A549 (cell line): ENCODE data around the gene GGNBP2. TPM values are rescaled to one million over a fixed set of nuclear protein-coding genes. Genes with fewer than 3 reads are reported as not detected.
A peak's percentile ranks its signal among the peaks of the same experiment; 100 is the strongest.

ENCODE experiments used
- ATAC-seq, 2 experiments: fragments of 200-7000 bp in 1 of 2; fragments of >200 bp in 1 of 2; cut with Nextera tagmentation in 1 of 2; cut with Tn5 transposase in 1 of 2; 3 replicates each; pipeline versions ENCODE4 v1.8.0 to v1.9.1; 2018 to 2020; ENCODE audit warnings: mild to moderate bottlenecking in 1 of 2, moderate library complexity in 1 of 2
- CTCF ChIA-PET: fragments of 300-600 bp; sonication (Branson Sonifier 250); formaldehyde crosslinking; extraction: SDS; loops from one replicate; lab custom pipeline; 2021; ENCODE audit warnings: antibody characterized with exemption, inconsistent platforms; lab: Yijun Ruan, JAX
- POLR2A ChIA-PET: fragments of 350-600 bp; formaldehyde crosslinking; extraction: SDS; loops from one replicate; lab custom pipeline; 2021; ENCODE audit warnings: antibody characterized with exemption, inconsistent platforms; lab: Yijun Ruan, JAX
- DNase-seq, 2 experiments: peaks; one replicate each; pipeline versions ENCODE4 v3.0.0 to v3.0.0-alpha.2; 2011 to 2016; ENCODE audit warnings: low read depth in 1 of 2, low spot score in 1 of 2
- FAIRE-seq: peaks from 2 replicates; lab custom pipeline; 2011; peaks lifted over from hg19 to GRCh38; lab: Jason Lieb, UNC
- H3K27ac ChIP-seq, 2 experiments: fragments of >200 bp; sonication (Bioruptor Twin); formaldehyde crosslinking; 3 replicates each; pipeline ENCODE4 v1.5.1; 2016 to 2017
- H3K4me1 ChIP-seq: fragments of >200 bp; sonication (Bioruptor Twin); formaldehyde crosslinking; 3 replicates; pipeline ENCODE4 v1.6.1; 2016
- H3K4me2 ChIP-seq: fragments of >200 bp; sonication (Bioruptor Twin); formaldehyde crosslinking; 3 replicates; pipeline ENCODE4 v1.6.1; 2016
- H3K4me3 ChIP-seq: fragments of >200 bp; sonication (Bioruptor Twin); formaldehyde crosslinking; 3 replicates; pipeline ENCODE4 v1.5.1; 2016
- H3K9me3 ChIP-seq: fragments of >200 bp; sonication (Bioruptor Twin); formaldehyde crosslinking; 3 replicates; pipeline ENCODE4 v1.6.1; 2016
- CBX8 ChIP-seq: fragments of 200-600 bp; sonication (generic); IDR thresholded peaks from 2 replicates; pipeline ENCODE4 v1.6.1; 2016
- ELK1 ChIP-seq: fragments of 150-350 bp; IDR thresholded peaks from 2 replicates; pipeline ENCODE4 v1.6.1; 2014; ENCODE audit warnings: low read depth, mild to moderate bottlenecking, low read length
- FOXS1 ChIP-seq: fragments of 250-450 bp; sonication (Bioruptor Pico); IDR thresholded peaks from 2 replicates; pipeline ENCODE4 v1.5.0; 2020; ENCODE audit warnings: mild to moderate bottlenecking, moderate library complexity
- HDAC2 ChIP-seq: fragments of 200-600 bp; sonication (generic); IDR thresholded peaks from 2 replicates; pipeline ENCODE4 v1.6.1; 2016
- HEYL ChIP-seq: fragments of 250-450 bp; sonication (Bioruptor Pico); IDR thresholded peaks from 2 replicates; pipeline ENCODE4 v1.8.0; 2021; ENCODE audit warnings: mild to moderate bottlenecking, moderate library complexity
- HOXA7 ChIP-seq: fragments of 250-450 bp; sonication (Bioruptor Pico); IDR thresholded peaks from 2 replicates; pipeline ENCODE4 v1.5.0; 2020; ENCODE audit warnings: mild to moderate bottlenecking, moderate library complexity
- HOXB13 ChIP-seq: fragments of 250-450 bp; sonication (Bioruptor Pico); IDR thresholded peaks from 2 replicates; pipeline ENCODE4 v1.5.0; 2020; ENCODE audit warnings: low read depth, mild to moderate bottlenecking, moderate library complexity
- JUN ChIP-seq, 2 experiments: fragments of >200 bp; sonication (Bioruptor Twin); formaldehyde crosslinking; IDR thresholded peaks; 2 replicates in 1 of 2; 3 replicates in 1 of 2; pipeline ENCODE4 v1.6.1; 2016 to 2017
- JUNB ChIP-seq: fragments of >200 bp; sonication (Bioruptor Twin); formaldehyde crosslinking; IDR thresholded peaks from 2 replicates; pipeline ENCODE4 v1.6.1; 2016
- KDM1A ChIP-seq: fragments of 200-600 bp; sonication (generic); IDR thresholded peaks from 2 replicates; pipeline ENCODE4 v1.6.1; 2016; ENCODE audit warnings: low read depth, mild to moderate bottlenecking
- KDM5A ChIP-seq: fragments of 200-600 bp; sonication (generic); IDR thresholded peaks from 2 replicates; pipeline ENCODE4 v1.6.1; 2016; ENCODE audit warnings: antibody characterized with exemption, mild to moderate bottlenecking
- MAZ ChIP-seq: fragments of 150-350 bp; IDR thresholded peaks from 2 replicates; pipeline ENCODE4 v1.6.1; 2014; ENCODE audit warnings: antibody characterized with exemption, low read depth, low read length, borderline replicate concordance
- PHF8 ChIP-seq: fragments of 200-600 bp; sonication (generic); IDR thresholded peaks from 2 replicates; pipeline ENCODE4 v1.6.1; 2016; ENCODE audit warnings: low read depth, mild to moderate bottlenecking, antibody characterized with exemption, moderate library complexity, borderline replicate concordance
- POLR2A ChIP-seq: IDR thresholded peaks from 2 replicates; pipeline ENCODE4 v1.6.1; 2012; ENCODE audit warnings: mild to moderate bottlenecking, low read length
- RARB ChIP-seq: fragments of 250-450 bp; sonication (Bioruptor Pico); IDR thresholded peaks from 2 replicates; pipeline ENCODE4 v1.8.0; 2021; ENCODE audit warnings: mild to moderate bottlenecking, moderate library complexity
- RCOR1 ChIP-seq: fragments of 150-350 bp; IDR thresholded peaks from 2 replicates; pipeline ENCODE4 v1.6.1; 2014; ENCODE audit warnings: antibody characterized with exemption, low read length, low read depth
- RFX5 ChIP-seq: fragments of 450-650 bp; IDR thresholded peaks from 2 replicates; pipeline ENCODE4 v1.7.1; 2014; ENCODE audit warnings: antibody characterized with exemption, mild to moderate bottlenecking, moderate library complexity
- RNF2 ChIP-seq: fragments of 200-600 bp; sonication (generic); IDR thresholded peaks from 2 replicates; pipeline ENCODE4 v1.6.1; 2016; ENCODE audit warnings: low read depth, mild to moderate bottlenecking, antibody characterized with exemption, moderate library complexity, borderline replicate concordance
- TP53 ChIP-seq: fragments of 250-450 bp; sonication (Bioruptor Pico); IDR thresholded peaks from 2 replicates; pipeline ENCODE4 v1.5.0; 2021; ENCODE audit warnings: mild to moderate bottlenecking, moderate library complexity
- ZC3H11A ChIP-seq: fragments of 450-650 bp; IDR thresholded peaks from 2 replicates; pipeline ENCODE4 v1.6.1; 2014; ENCODE audit warnings: antibody characterized with exemption, mild to moderate bottlenecking
- ZNF302 ChIP-seq: fragments of 250-450 bp; sonication (Bioruptor Pico); IDR thresholded peaks from 2 replicates; pipeline ENCODE4 v1.9.0; 2021; ENCODE audit warnings: inconsistent platforms, mild to moderate bottlenecking, moderate library complexity
- ZSCAN20 ChIP-seq: fragments of 250-450 bp; sonication (Bioruptor Pico); IDR thresholded peaks from 2 replicates; pipeline ENCODE4 v1.8.0; 2022; ENCODE audit warnings: mild to moderate bottlenecking, moderate library complexity
- WGBS: methylation state at CpG from one replicate; pipeline ENCODE4 v1.1.6; 2017; ENCODE audit errors: missing lambda C conversion rate; 5-methylcytosine and 5-hydroxymethylcytosine counted together
- polyA plus RNA-seq, 4 experiments: library from polyadenylated mRNA; depleted of rRNA in 3 of 4; stranded (reverse); fragments of >200 nt; fragmentation: RNase III in 1 of 4; extraction: RNeasy Plus Mini Kit Qiagen cat#74134 plus additional on column Dnase treatment in 1 of 4; gene quantifications; 2 replicates in 3 of 4; 3 replicates in 1 of 4; pipeline ENCODE4 v1.2.3, GENCODE V29; 2011 to 2017
- TF ChIP-seq, protein P1 (sequence below): IDR thresholded peaks from 2 replicates; pipeline ENCODE4 v1.6.1; 2012
- TF ChIP-seq, protein P2 (sequence below): fragments of 250-450 bp; sonication (Bioruptor Pico); IDR thresholded peaks from 2 replicates; pipeline ENCODE4 v1.5.0; 2020; ENCODE audit warnings: low read depth, mild to moderate bottlenecking, moderate library complexity
- TF ChIP-seq, protein P3 (sequence below): fragments of 450-650 bp; IDR thresholded peaks from 2 replicates; pipeline ENCODE4 v1.6.1; 2014; ENCODE audit warnings: antibody characterized with exemption
- TF ChIP-seq, protein P4 (sequence below): IDR thresholded peaks from 2 replicates; pipeline ENCODE4 v1.6.1; 2012; ENCODE audit warnings: low read depth, borderline replicate concordance

The GGNBP2 gene
- polyA plus RNA-seq, 2 of the 4 experiments (the other 2 are of a cell fraction), result 83.7 to 144 TPM

- 94% methylated on average over 14 of the region's 15 CpGs for WGBS
- Histone ChIP-seq H3K4me1 (no peaks in the 10 kb centered on the region; the same call in 2 of the 3 replicates), H3K4me2 (no peak overlapping the region), H3K27ac (no peak overlapping the region), H3K9me3 (no peaks in the 10 kb centered on the region), H3K4me3 (no peak overlapping the region)
- ATAC-seq (peak; percentile 8 to 10; a peak in 3 of 6 replicates), DNase-seq (no peak), FAIRE-seq (no peak)
- ChIA-PET CTCF (interaction anchor here (1.0 to 2.2 kb wide), 4 partner anchors 8 to 33 kb away, joined by 3 to 6 read pairs (median 4); partner anchors contain the start of genes MYO19, PIGW and ZNHIT3), POLR2A (interaction anchor here (0.7 to 1.1 kb wide), 2 partner anchors 27 to 45 kb away, joined by 3 to 4 read pairs; no protein-coding TSS in a partner anchor)
- TF ChIP-seq, protein P1, sequence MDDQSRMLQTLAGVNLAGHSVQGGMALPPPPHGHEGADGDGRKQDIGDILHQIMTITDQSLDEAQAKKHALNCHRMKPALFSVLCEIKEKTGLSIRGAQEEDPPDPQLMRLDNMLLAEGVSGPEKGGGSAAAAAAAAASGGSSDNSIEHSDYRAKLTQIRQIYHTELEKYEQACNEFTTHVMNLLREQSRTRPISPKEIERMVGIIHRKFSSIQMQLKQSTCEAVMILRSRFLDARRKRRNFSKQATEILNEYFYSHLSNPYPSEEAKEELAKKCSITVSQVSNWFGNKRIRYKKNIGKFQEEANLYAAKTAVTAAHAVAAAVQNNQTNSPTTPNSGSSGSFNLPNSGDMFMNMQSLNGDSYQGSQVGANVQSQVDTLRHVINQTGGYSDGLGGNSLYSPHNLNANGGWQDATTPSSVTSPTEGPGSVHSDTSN, result no peak
- TF ChIP-seq HOXB13 (no peak), JUN (IDR thresholded peaks at IDR 0.05) (no peak; a peak in 1 of 5 replicates), RNF2 (no peak), KDM1A (no peak), JUNB (no peak), HEYL (CRISPR knock-in tag) (no peak), RARB (no peak), POLR2A (no peak), PHF8 (no peak), CBX8 (no peak), HDAC2 (no peak), ZSCAN20 (no peak), MAZ (no peak), RFX5 (no peak), KDM5A (no peak)
- TF ChIP-seq, protein P2, sequence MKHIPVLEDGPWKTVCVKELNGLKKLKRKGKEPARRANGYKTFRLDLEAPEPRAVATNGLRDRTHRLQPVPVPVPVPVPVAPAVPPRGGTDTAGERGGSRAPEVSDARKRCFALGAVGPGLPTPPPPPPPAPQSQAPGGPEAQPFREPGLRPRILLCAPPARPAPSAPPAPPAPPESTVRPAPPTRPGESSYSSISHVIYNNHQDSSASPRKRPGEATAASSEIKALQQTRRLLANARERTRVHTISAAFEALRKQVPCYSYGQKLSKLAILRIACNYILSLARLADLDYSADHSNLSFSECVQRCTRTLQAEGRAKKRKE (CRISPR knock-in tag), result no peak
- TF ChIP-seq, protein P3, sequence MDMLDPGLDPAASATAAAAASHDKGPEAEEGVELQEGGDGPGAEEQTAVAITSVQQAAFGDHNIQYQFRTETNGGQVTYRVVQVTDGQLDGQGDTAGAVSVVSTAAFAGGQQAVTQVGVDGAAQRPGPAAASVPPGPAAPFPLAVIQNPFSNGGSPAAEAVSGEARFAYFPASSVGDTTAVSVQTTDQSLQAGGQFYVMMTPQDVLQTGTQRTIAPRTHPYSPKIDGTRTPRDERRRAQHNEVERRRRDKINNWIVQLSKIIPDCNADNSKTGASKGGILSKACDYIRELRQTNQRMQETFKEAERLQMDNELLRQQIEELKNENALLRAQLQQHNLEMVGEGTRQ, result no peak
- TF ChIP-seq, protein P4, sequence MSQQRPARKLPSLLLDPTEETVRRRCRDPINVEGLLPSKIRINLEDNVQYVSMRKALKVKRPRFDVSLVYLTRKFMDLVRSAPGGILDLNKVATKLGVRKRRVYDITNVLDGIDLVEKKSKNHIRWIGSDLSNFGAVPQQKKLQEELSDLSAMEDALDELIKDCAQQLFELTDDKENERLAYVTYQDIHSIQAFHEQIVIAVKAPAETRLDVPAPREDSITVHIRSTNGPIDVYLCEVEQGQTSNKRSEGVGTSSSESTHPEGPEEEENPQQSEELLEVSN, result no peak
These were observed 43.9 kb upstream of the GGNBP2 start for GRCh38 chr17:36500745-36501225.

- CTCF ChIA-PET, result interaction anchor here (1.0 kb wide), 1 partner anchor 33 kb away, joined by 3 read pairs; the partner anchor contains the start of genes MYO19 and PIGW
- Histone ChIP-seq H3K4me2 (no peak overlapping the region), H3K4me3 (no peak overlapping the region)
- no peak for TF ChIP-seq TP53 (CRISPR knock-in tag)
- no peak for TF ChIP-seq FOXS1 (CRISPR knock-in tag)
- TF ChIP-seq JUNB, result no peak
- TF ChIP-seq, protein P3, result no peak
- no peak for TF ChIP-seq ZNF302 (CRISPR knock-in tag)
- no peak for TF ChIP-seq ELK1
- TF ChIP-seq RCOR1, result no peak
- no peak for TF ChIP-seq RFX5
- no peak for TF ChIP-seq ZC3H11A
- TF ChIP-seq HOXA7, result no peak
- TF ChIP-seq, all 56 proteins: peak for 0
- H3K4me1 ChIP-seq, result no peaks in the 10 kb centered on the region; the same call in 2 of the 3 replicates
- H3K27ac ChIP-seq, result no peak overlapping the region
- no peak; a peak in 1 of 6 replicates for ATAC-seq
- H3K9me3 ChIP-seq, result no peaks in the 10 kb centered on the region
- no peak for DNase-seq
- POLR2A ChIA-PET, result interaction anchor here (0.9 to 1.1 kb wide), 2 partner anchors 24 to 44 kb away, joined by 3 to 4 read pairs; no protein-coding TSS in a partner anchor
- 94% methylated on average over 3 of the region's 3 CpGs for WGBS
- no peak for FAIRE-seq
These were observed 43.4 kb upstream of the GGNBP2 start for GRCh38 chr17:36501351-36501750.
